HFF-Myc (cell line): Measurements from ENCODE around the gene LPO.

ENCODE experiments used
- DNase-seq: peaks from one replicate; pipeline ENCODE4 v3.0.0-alpha.2; 2011; ENCODE audit warnings: low read depth; ENCODE audit errors: extremely low read depth
- H3K4me3 ChIP-seq: replicated peaks from 2 replicates; pipeline ENCODE4 v1.5.1; 2011; ENCODE audit warnings: low read depth, mild to moderate bottlenecking, control low read depth, low read length
- TF ChIP-seq, protein P1 (sequence below): IDR thresholded peaks from 2 replicates; pipeline ENCODE4 v1.5.1; 2012; ENCODE audit warnings: mild to moderate bottlenecking, low read depth, low read length, control low read depth; ENCODE audit errors: missing control alignments

The LPO gene

DNA sequence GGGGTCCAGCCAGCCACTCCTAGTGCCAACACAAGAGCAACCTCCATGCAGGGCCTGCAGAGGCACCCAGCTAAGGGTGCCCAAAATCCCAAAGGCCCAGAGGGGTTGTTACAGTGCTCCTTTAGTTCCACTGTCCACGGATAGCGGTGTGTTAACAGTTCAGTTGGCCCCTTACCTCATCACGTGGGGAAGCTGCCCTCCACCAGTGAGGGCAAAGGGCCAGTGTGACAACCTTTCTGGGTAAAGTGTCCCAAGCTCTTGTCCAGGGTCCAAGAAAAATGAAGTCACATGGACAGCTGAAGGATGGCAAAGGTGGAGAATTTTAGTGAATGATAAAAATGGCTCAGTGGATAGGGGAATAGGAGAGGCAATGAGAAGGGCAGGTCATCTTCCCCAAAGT lies 10.7 kb upstream of the LPO start:
- TF ChIP-seq, protein P1, sequence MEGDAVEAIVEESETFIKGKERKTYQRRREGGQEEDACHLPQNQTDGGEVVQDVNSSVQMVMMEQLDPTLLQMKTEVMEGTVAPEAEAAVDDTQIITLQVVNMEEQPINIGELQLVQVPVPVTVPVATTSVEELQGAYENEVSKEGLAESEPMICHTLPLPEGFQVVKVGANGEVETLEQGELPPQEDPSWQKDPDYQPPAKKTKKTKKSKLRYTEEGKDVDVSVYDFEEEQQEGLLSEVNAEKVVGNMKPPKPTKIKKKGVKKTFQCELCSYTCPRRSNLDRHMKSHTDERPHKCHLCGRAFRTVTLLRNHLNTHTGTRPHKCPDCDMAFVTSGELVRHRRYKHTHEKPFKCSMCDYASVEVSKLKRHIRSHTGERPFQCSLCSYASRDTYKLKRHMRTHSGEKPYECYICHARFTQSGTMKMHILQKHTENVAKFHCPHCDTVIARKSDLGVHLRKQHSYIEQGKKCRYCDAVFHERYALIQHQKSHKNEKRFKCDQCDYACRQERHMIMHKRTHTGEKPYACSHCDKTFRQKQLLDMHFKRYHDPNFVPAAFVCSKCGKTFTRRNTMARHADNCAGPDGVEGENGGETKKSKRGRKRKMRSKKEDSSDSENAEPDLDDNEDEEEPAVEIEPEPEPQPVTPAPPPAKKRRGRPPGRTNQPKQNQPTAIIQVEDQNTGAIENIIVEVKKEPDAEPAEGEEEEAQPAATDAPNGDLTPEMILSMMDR = no peak
- no peak overlapping the region for H3K4me3 ChIP-seq

DNA sequence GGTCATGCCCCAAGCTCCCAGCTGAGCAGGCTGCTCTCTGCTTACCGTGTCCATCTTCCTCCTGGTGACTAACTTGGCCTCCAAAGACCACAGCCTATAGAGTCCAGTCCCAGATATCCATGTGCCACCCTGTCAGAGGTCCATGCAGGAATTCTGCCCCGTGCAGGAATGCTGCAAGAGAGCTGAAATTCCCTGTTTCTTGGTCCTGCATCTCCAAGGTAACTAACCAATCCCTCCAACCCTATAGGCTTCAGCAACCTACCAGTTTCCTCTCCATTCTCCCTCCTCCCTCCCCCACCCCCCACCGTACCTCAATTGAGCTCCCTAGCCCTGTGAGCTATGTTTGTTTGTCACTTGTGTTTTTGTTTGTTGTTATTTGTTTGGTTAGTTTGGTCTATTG lies 9.7 kb upstream of the LPO start:
- no peak for DNase-seq
- TF ChIP-seq, protein P1 = no peak

More for the DNA sequence above, 10.7 kb upstream of the LPO start:
- DNase-seq = no peak

DNA sequence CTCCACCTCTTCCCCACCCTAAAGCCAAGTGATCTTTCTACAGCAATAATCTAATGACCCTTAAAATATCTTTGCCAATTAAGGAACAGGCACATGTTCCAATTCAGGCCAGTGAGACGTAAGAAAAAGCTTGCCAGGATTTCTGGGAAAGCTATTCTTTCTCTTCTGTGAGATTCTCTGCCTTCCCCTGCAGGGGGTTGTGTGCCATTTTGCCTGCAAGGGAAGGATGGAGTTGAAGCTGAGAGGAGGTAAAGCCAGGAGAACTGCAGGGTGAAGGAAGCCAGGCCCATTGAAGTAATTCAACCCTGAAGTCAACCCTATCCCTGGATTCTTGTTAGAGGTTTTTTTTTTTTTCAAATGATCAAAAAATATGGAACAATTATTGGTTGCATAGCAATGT lies 9.0 kb upstream of the LPO start:
- no peak overlapping the region for H3K4me3 ChIP-seq
- TF ChIP-seq, protein P1 = no peak
- DNase-seq = no peak

More for the DNA sequence above, 9.7 kb upstream of the LPO start:
- no peak overlapping the region for H3K4me3 ChIP-seq

DNA sequence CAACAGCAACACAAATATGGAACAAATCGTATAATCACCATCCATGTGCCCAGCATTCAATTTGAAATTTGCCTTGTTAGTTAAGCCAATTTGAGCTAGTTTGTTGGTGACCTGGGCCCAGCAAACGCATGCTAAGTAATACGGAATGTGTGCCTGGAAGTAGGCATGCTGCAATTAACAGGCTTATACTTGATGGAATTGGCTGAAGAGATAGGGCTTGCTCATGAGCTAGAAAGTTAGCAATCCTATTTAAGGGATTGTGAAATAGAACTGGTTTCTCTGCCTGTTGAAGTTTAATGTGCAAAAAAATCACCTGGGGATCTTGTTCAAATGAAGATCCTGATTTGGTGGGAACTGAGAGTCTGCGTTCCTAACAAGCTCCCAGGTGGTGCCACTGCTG lies 8.5 kb upstream of the LPO start:
- DNase-seq = no peak
- H3K4me3 ChIP-seq = no peak overlapping the region
- TF ChIP-seq, protein P1 = no peak

DNA sequence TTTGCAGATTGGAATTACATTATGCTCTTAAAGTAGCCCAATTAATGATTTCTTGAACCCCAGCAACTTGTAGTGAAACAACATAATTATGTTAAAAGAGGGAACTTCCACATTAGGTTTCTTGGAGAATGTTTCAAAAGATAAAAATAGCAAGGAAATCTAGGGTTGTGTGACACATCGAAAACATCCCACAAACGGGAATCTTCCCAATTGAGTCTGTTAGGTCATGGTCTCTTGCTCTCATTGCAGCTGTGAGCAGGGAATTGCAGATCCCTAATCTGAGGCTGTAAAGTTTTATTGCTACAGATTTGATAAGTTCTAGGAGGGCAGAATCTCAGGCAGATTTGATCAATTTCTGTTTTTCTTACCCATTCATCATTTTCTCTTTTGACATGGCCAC lies 6.7 kb upstream of the LPO start:
- DNase-seq = no peak
- no peak overlapping the region for H3K4me3 ChIP-seq
- TF ChIP-seq, protein P1 = no peak

DNA sequence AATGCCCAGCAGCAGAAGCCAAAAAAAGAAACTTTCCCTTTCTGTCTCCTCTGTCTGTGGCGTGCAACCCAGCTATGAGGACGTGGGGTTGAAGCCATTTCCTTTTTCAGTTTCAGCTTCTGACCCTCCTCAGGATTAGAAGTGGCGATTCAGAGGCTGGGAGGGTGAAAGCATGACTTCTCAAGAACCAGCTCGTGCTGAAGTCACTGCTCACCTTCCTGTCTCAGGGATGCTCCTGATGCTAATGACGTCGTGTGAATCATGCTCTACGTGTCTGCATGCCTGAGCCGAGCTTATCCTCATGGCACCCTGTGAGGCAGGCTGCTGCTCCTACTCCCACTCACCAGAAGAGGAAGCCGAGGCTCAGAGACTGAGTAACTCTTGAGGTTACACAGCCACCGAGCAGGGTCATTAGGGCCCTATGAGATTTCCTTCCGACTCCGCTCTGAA lies 5.7 kb upstream of the LPO start:
- TF ChIP-seq, protein P1 = no peak
- no peak overlapping the region for H3K4me3 ChIP-seq
- DNase-seq = peak; percentile 20

DNA sequence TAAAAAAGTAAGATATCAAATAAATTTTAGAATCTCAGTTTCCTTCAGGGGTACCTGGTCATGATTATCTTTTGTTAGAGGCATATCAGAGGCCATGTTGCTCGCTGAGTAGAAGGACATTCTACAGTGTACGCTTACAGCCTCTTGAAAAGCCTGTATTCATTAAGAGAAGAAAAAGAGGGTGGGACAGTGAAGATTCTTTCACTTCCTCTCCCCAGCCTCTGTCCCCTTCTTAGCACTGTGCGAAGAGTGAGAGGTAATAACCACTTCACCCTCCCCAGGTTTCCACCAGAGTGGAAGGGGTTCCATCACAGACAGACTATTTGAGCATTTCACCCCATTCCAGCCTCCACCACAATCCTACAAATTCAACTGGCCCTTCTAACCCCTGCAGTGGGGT lies 4.8 kb upstream of the LPO start:
- TF ChIP-seq, protein P1 = no peak
- no peak overlapping the region for H3K4me3 ChIP-seq
- no peak for DNase-seq
